ENCODE measurements around the gene GPR75.
A peak's percentile ranks its signal among the peaks of the same experiment; 100 is the strongest.
"Not testable (repeated sequence)": the region's sequence is repeated elsewhere in the genome, so short reads cannot be mapped to it uniquely, and the experiment has no call there.

Gene GPR75

GRCh38 chr2:53827398-53828175, 32.2 kb downstream of the GPR75 start:
- TF ChIP-seq SPI1 (IDR thresholded peaks at IDR 0.05; ENCODE audit: borderline replicate concordance, low read depth) (no peak), CTCF (IDR thresholded peaks at IDR 0.05; ENCODE audit: insufficient read depth, low read length) (no peak), POLR2AphosphoS5 (IDR thresholded peaks at IDR 0.05; ENCODE audit: low read depth) (no peak), REST (IDR thresholded peaks at IDR 0.05; ENCODE audit: insufficient replicate concordance, low read depth) (no peak), GABPA (IDR thresholded peaks at IDR 0.05; ENCODE audit: low read depth) (no peak)
- Histone ChIP-seq H3K27me3 (ENCODE audit: insufficient read depth, poor library complexity, severe bottlenecking) (no peaks in the 10 kb centered on the region), H3K27ac (replicated peaks) (no peak overlapping the region), H3K4me3 (replicated peaks; ENCODE audit: insufficient read depth, low read length) (no peak overlapping the region)
- DNase-seq (ENCODE audit: low read depth in 1 of 2, low spot score in 1 of 2): no peak

- DNase-seq (ENCODE audit: low read depth in 1 of 2, low spot score in 1 of 2): no peak
- no peak overlapping the region for H3K4me3 ChIP-seq (replicated peaks; ENCODE audit: insufficient read depth, low read length)
- no peak for TF ChIP-seq POLR2AphosphoS5 (IDR thresholded peaks at IDR 0.05; ENCODE audit: low read depth)
- TF ChIP-seq REST (IDR thresholded peaks at IDR 0.05; ENCODE audit: insufficient replicate concordance, low read depth): no peak
- TF ChIP-seq GABPA (IDR thresholded peaks at IDR 0.05; ENCODE audit: low read depth): no peak
- TF ChIP-seq SPI1 (IDR thresholded peaks at IDR 0.05; ENCODE audit: borderline replicate concordance, low read depth): no peak
- no peak for TF ChIP-seq CTCF (IDR thresholded peaks at IDR 0.05; ENCODE audit: insufficient read depth, low read length)
- no peak overlapping the region for H3K27ac ChIP-seq (replicated peaks)
- H3K27me3 ChIP-seq (ENCODE audit: insufficient read depth, poor library complexity, severe bottlenecking): no peaks in the 10 kb centered on the region
Observed at GRCh38 chr2:53826587-53827397, 33.0 kb downstream of the GPR75 start.

DNA sequence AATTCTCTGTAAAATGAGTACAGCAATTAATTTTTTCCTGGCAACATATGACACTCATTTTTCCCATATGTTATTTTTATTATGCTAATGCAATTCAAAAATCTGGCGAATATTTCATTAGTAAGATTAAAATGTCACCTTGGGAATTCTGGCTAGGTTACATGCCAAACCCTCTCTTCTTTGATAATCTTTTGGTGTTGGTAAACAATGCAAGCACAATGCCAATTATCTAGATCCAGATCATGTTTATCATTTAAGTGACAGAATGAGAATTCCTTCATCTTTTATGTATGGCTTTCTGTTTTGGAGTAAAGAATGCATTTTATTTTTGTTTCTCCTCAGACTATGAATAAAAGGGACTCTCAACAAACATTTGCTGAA, 33.7 kb downstream of the GPR75 start:
- Histone ChIP-seq H3K27ac (replicated peaks) (no peak overlapping the region), H3K4me3 (replicated peaks; ENCODE audit: insufficient read depth, low read length) (no peak overlapping the region), H3K27me3 (ENCODE audit: insufficient read depth, poor library complexity, severe bottlenecking) (no peaks in the 10 kb centered on the region)
- DNase-seq (ENCODE audit: low read depth in 1 of 2, low spot score in 1 of 2): no peak
- TF ChIP-seq GABPA (IDR thresholded peaks at IDR 0.05; ENCODE audit: low read depth) (no peak), REST (IDR thresholded peaks at IDR 0.05; ENCODE audit: insufficient replicate concordance, low read depth) (no peak), SPI1 (IDR thresholded peaks at IDR 0.05; ENCODE audit: borderline replicate concordance, low read depth) (no peak), POLR2AphosphoS5 (IDR thresholded peaks at IDR 0.05; ENCODE audit: low read depth) (no peak), CTCF (IDR thresholded peaks at IDR 0.05; ENCODE audit: insufficient read depth, low read length) (no peak)

- not testable (repeated sequence) for H3K4me3 ChIP-seq (replicated peaks; ENCODE audit: insufficient read depth, low read length); H3K27me3 ChIP-seq (ENCODE audit: insufficient read depth, poor library complexity, severe bottlenecking); H3K27ac ChIP-seq (replicated peaks)
- DNase-seq (ENCODE audit: low read depth in 1 of 2, low spot score in 1 of 2): peak in 1 of 2 experiments; percentile 10
Observed at GRCh38 chr2:53823639-53824038, 36.1 kb downstream of the GPR75 start.
